Ectodermal cell (in vitro differentiated cells): Measurements from ENCODE around the gene GALNT14.

ENCODE experiments used
- H3K27ac ChIP-seq: 2 replicates; pipeline ENCODE4 v1.7.0; 2013; ENCODE audit warnings: mild to moderate bottlenecking, low read depth, low read length; ENCODE audit not compliant: insufficient read depth, poor library complexity, severe bottlenecking
- H3K27me3 ChIP-seq: 2 replicates; pipeline ENCODE4 v1.7.0; 2013; ENCODE audit warnings: mild to moderate bottlenecking, low read length; ENCODE audit not compliant: insufficient read depth, control insufficient read depth, poor library complexity, severe bottlenecking
- H3K36me3 ChIP-seq: one replicate; pipeline ENCODE4 v1.7.0; 2013; ENCODE audit warnings: low read length; ENCODE audit not compliant: control insufficient read depth, insufficient read depth
- H3K4me1 ChIP-seq: one replicate; pipeline ENCODE4 v1.7.0; 2013; ENCODE audit warnings: low read length; ENCODE audit not compliant: control insufficient read depth, insufficient read depth
- H3K4me3 ChIP-seq: 2 replicates; pipeline ENCODE4 v1.7.0; 2013; ENCODE audit warnings: low read depth, low read length, control low read depth; ENCODE audit not compliant: insufficient read depth
- H3K9me3 ChIP-seq: 2 replicates; pipeline ENCODE4 v1.7.0; 2013; ENCODE audit warnings: mild to moderate bottlenecking, low read length, moderate library complexity; ENCODE audit not compliant: control insufficient read depth
- WGBS, 2 experiments: methylation state at CpG; one replicate each; pipeline ENCODE4 v1.1.7; 2013; ENCODE audit warnings: missing lambda C conversion rate in 2 of 2; 5-methylcytosine and 5-hydroxymethylcytosine counted together

GALNT14 gene

DNA sequence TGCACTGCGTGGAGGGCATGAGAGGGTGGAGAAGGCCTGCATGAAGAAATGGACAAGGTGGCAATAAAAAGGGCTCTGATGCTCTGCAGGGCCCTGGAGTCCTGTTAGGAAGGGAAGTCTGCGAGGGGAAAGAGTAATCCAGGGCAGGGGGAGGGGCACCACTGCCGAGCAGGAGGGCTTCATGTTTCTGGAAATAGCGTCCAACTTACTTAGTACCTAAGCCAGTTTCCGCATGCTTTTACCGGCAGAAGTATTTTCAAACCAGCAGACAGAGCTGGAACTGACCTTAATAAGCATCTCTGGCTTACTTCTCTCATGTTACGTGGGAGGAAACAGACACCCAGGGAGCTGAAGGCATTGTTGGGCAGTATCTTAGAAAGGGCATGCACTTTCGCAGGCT lies 156.7 kb downstream of the GALNT14 start:
- 61 to 64% methylated on average over 8 of the region's 8 CpGs for WGBS, 2 experiments

DNA sequence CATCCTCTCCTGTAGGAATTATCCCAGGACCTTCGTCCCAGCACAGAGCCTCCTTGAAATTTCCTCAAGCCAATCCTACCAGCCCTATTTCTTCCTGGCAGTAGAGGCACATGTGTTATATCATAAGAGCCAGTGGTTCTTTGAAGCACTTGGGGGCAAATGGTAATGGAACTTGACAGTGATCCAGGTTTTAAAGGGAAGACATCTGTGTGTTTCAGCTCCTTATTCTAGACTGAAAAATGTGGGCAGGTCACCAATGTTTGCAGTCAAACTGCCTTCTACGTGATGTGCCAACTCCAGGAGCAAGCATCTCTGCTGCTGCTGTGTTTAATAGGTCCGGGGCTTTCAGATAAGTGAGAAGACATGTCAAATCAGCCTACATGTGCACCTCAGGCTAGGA lies 157.1 kb downstream of the GALNT14 start:
- no peaks in the 10 kb centered on the region for H3K27me3 ChIP-seq
- 87 to 93% methylated on average over 3 of the region's 3 CpGs for WGBS, 2 experiments
- peaks cover 8% of the 10 kb centered on the region for H3K4me1 ChIP-seq

More for the DNA sequence above, 156.7 kb downstream of the GALNT14 start:
- Histone ChIP-seq H3K27me3 (no peaks in the 10 kb centered on the region), H3K27ac (no peak overlapping the region), H3K9me3 (no peaks in the 10 kb centered on the region), H3K36me3 (no peaks in the 10 kb centered on the region), H3K4me1 (peaks cover 8% of the 10 kb centered on the region), H3K4me3 (no peak overlapping the region)

DNA sequence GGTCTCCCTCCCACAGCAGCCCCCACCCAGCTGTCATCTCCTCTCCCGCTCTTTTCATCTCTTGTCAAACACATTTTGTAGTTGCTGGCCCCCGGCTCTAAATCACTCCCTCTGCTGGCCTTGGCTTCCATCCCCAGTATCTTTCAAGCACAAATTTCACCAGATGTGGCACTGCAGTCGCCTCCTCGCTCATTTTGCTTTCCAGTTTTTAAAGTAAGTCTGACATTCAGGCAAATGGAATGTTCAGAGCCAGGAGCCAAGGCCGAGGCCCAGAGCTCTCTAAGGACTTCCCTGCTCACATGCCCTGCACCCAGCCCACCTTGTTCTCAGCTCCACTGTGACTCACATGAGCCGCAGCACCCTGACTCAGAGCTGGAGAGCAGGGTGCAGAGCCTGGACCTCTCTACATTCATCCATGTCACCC lies 158.4 kb downstream of the GALNT14 start:
- H3K4me1 ChIP-seq, result peaks cover 8% of the 10 kb centered on the region
- no peaks in the 10 kb centered on the region for H3K27me3 ChIP-seq
- H3K4me3 ChIP-seq, result no peak overlapping the region
- H3K36me3 ChIP-seq, result no peaks in the 10 kb centered on the region
- H3K27ac ChIP-seq, result no peak overlapping the region
- WGBS, 2 experiments, result 78 to 83% methylated on average over 6 of the region's 6 CpGs
- no peaks in the 10 kb centered on the region for H3K9me3 ChIP-seq

More for the DNA sequence above, 157.1 kb downstream of the GALNT14 start:
- Histone ChIP-seq H3K9me3 (no peaks in the 10 kb centered on the region), H3K4me3 (no peak overlapping the region), H3K27ac (no peak overlapping the region), H3K36me3 (no peaks in the 10 kb centered on the region)

DNA sequence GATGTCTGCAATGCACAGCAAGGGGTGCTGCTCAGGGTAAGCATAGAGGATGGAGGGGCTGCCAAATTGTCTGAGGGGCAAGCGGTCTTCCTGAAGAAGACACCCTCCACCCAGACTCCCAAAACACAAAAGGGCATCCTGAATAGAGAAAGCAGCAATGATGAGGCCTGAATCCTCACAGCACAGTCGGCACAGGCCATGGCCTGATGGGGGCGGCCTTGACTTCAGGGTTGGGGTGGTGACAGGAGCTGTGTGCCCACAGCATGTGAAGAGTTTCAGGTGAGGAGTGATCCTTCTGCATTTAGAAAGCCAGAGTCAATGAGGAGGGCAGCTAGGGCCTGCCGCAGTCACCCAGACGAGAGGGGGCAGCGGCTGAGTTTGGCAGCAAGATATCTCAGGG lies 159.4 kb downstream of the GALNT14 start:
- Histone ChIP-seq H3K27ac (no peak overlapping the region), H3K9me3 (no peaks in the 10 kb centered on the region), H3K27me3 (no peaks in the 10 kb centered on the region), H3K4me3 (no peak overlapping the region), H3K4me1 (peaks cover 8% of the 10 kb centered on the region), H3K36me3 (no peaks in the 10 kb centered on the region)
- 89 to 92% methylated on average over 6 of the region's 6 CpGs for WGBS, 2 experiments

DNA sequence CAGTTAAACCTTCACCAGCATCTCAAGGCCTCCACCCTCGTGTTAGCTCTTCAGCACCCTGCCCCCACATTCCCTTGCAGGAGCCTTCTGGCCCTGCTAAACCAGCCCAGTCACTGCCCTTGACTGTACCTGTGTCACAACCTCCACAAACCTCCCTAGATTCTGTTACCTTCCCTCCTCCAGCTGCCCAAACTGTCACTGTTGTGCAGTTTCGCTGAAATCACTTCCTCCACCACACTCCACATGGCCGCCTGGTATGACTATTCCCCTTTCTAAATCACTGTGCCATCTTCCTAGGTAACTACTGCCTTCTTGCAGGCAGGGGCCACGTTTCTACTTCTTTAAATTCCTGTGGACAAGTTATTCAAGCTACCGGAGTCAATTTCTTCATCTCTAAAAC lies 160.2 kb downstream of the GALNT14 start:
- WGBS, 2 experiments, result 86% methylated on average over 5 of the region's 5 CpGs
- Histone ChIP-seq H3K36me3 (no peaks in the 10 kb centered on the region), H3K4me3 (no peak overlapping the region), H3K27ac (no peak overlapping the region), H3K27me3 (no peaks in the 10 kb centered on the region), H3K4me1 (peaks cover 8% of the 10 kb centered on the region), H3K9me3 (no peaks in the 10 kb centered on the region)

DNA sequence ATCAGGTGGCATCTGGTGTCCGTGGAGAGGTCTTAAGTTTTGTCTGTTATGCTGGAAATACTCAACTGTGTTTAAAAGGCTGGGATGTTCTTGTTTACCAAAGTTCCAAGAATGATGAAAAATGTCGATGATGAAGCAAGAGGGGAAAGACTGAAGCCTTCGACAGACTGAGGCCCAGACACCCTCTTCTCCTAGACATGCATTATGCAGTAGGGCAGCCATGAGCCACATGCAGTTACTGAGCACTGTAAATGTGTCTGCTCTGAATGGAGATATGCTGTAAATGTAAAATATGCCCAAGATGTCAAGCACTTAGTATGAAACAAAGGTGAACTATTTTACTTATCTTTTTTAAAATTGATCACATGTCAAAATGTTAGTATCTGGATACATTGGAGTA lies 163.1 kb downstream of the GALNT14 start:
- Histone ChIP-seq H3K27ac (no peak overlapping the region), H3K4me3 (no peak overlapping the region), H3K27me3 (no peaks in the 10 kb centered on the region), H3K36me3 (no peaks in the 10 kb centered on the region), H3K4me1 (no peaks in the 10 kb centered on the region), H3K9me3 (no peaks in the 10 kb centered on the region)
- 92 to 95% methylated on average over 3 of the region's 3 CpGs for WGBS, 2 experiments

DNA sequence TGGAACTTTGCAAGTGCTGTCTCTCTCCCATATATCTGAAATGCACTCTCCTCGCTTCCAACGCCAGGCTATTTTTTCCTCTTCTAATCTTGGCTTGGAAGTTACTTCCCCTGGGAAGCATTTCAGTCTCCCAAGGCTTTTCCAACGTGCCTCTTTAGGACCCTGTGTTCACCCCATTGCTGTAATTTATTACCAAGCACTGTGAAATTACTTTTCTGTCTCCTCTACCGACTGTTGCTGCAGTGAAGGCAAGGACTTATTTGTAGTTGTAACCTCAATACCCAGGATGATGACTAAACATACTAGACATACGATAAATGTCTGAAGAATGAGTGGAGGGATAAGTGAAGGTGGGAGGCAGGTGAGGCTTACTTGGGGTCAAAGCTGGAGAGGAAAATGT lies 163.7 kb downstream of the GALNT14 start:
- Histone ChIP-seq H3K27me3 (no peaks in the 10 kb centered on the region), H3K36me3 (no peaks in the 10 kb centered on the region), H3K27ac (no peak overlapping the region), H3K4me1 (no peaks in the 10 kb centered on the region), H3K9me3 (no peaks in the 10 kb centered on the region), H3K4me3 (no peak overlapping the region)
- 91 to 96% methylated on average over 5 of the region's 5 CpGs for WGBS, 2 experiments

DNA sequence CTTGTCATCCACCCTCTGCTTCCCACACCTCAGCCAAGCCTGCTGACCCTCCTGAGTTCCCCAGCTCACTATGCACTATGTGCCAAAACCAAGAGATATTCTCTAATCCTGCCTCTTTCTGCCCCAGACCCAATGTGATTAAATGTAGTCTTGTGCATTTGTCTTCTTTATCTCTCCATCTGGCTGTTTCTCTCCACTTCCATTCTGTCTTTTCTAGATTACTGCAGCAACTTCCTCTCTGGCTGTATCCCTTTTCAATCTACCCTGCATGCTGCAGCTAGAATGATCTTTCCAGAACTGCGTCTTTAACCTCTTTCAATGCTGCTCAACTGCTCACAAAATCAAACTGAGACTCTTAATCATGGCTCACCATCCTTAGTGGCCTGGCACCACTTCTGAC lies 164.1 kb downstream of the GALNT14 start:
- H3K27ac ChIP-seq, result no peak overlapping the region
- H3K36me3 ChIP-seq, result no peaks in the 10 kb centered on the region
- H3K27me3 ChIP-seq, result no peaks in the 10 kb centered on the region
- 90 to 100% methylated on average over 1 of the region's 1 CpG for WGBS, 2 experiments
- H3K4me3 ChIP-seq, result no peak overlapping the region
- H3K4me1 ChIP-seq, result no peaks in the 10 kb centered on the region
- H3K9me3 ChIP-seq, result no peaks in the 10 kb centered on the region

DNA sequence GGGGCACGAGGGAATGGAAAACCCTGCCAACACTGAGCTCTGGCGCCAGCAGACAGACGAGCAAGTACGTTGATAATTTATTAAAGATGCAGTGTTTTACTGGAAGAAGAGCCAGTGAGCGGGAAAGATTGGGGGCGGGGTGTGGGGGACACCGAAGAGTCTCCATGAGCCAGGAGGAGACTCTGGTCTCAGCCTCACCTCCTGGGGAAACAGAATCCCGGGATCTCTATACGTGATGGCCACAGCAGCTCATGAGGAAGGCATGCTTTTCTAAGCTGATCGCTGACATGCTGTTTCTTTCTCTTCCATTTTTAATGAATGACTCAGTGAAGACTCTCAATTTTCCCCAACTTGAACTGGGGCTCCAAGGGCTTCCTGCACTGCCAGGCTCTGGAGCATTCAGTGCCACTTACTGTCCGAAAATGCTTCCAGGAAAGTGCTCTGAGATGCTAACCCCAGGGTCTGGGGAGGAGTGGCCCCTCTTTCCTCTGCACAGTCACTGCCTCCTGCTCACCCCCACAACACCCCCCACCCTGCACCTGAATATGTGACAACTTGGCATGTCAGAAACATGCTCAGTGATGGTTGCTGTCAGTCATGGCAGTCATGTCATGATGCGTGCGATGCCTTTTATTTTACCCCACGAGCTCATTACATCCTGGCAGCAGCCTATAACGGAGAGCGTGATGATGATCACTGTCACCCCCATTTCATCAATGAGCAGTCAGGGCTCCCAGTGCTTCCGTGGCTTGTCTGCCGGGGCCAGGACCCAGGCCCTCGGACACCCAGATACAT lies 166.8 kb downstream of the GALNT14 start:
- H3K27ac ChIP-seq, result no peak overlapping the region
- WGBS, 2 experiments, result 92 to 94% methylated on average over 19 of the region's 19 CpGs

DNA sequence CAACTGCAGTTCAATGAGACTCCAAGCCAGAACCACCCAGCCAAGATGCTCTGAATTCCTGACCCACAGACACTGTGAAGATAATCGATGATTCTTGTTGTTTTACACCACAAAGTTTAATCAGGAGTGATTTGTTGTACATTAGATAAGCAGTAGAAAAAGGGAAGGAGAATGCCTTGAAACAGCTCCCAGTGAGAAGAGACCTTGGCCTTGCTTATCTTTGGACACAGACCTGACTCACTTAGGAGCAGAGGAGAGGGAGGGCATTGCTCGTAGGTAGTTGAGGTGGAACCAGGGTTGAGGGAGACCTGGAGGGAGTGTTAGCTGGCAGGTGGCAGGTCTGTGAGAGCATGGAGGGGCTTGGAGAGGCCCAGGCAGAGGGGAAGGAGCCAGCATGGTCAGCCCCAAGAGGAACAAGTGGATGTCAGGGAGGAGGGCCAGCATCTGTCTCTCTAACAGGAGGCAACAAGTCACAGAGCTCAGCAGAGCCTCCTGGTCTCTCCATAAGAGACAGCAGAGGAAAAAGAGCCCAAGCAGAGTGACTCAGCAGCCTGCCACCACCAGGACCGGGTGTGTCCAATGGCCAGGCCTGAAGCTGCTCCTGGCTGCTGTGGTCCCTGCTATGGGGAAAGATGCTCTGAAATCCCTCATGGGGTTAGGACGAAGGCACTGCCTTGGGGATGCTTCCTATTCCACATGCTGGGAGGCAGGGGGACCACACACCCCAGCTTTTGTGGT lies 169.4 kb downstream of the GALNT14 start:
- H3K36me3 ChIP-seq, result no peaks in the 10 kb centered on the region
- 93 to 95% methylated on average over 4 of the region's 4 CpGs for WGBS, 2 experiments
- H3K4me1 ChIP-seq, result no peaks in the 10 kb centered on the region
- no peaks in the 10 kb centered on the region for H3K9me3 ChIP-seq
- H3K27ac ChIP-seq, result no peak overlapping the region
- no peaks in the 10 kb centered on the region for H3K27me3 ChIP-seq
- no peak overlapping the region for H3K4me3 ChIP-seq

More for the DNA sequence above, 166.8 kb downstream of the GALNT14 start:
- no peak overlapping the region for H3K4me3 ChIP-seq
- H3K27me3 ChIP-seq, result no peaks in the 10 kb centered on the region
- H3K4me1 ChIP-seq, result no peaks in the 10 kb centered on the region
- no peaks in the 10 kb centered on the region for H3K9me3 ChIP-seq
- no peaks in the 10 kb centered on the region for H3K36me3 ChIP-seq
